Measurements from ENCODE around the gene KCTD14. TPM values are rescaled to one million over a fixed set of nuclear protein-coding genes. Genes with fewer than 3 reads are reported as not detected.
A peak's percentile ranks its signal among the peaks of the same experiment; 100 is the strongest.

The KCTD14 gene
- total RNA-seq, 1 donor, result 4.3 TPM

DNA sequence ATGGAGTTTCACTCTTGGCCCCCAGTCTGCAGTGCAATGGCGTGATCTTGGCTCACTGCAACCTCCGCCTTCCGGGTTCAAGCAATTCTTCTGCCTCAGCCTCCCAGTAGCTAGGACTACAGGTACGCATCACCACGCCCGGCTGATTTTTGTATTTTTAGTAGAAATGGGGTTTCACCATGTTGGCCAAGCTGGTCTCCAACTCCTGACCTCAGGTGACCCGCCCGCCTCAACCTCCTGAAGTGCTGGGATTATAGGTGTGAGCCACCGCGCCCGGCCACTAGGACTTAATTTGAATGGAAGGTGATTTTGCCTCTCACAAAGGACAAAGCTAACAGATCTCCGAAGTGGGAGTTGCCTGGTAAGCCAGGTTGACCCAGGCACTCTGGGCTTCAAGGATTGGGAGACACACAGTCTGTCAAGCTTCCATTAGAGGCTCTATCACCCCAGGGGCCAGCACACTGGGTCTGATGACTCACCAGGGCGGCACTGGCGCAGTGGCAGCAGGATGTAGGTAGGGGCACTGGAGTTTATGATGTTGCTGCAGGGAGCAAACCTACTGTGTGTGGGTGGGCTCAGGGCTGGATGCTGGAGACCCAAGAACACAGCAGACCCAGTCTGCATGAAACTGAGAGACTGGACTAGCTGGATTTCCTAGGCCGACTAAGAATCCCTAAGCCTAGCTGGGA, 17.8 kb upstream of the KCTD14 start:
- no peak overlapping the region for H3K4me3 ChIP-seq (ENCODE audit: low read depth, low read length)
- DNase-seq (ENCODE audit: low read depth), result no peak

DNA sequence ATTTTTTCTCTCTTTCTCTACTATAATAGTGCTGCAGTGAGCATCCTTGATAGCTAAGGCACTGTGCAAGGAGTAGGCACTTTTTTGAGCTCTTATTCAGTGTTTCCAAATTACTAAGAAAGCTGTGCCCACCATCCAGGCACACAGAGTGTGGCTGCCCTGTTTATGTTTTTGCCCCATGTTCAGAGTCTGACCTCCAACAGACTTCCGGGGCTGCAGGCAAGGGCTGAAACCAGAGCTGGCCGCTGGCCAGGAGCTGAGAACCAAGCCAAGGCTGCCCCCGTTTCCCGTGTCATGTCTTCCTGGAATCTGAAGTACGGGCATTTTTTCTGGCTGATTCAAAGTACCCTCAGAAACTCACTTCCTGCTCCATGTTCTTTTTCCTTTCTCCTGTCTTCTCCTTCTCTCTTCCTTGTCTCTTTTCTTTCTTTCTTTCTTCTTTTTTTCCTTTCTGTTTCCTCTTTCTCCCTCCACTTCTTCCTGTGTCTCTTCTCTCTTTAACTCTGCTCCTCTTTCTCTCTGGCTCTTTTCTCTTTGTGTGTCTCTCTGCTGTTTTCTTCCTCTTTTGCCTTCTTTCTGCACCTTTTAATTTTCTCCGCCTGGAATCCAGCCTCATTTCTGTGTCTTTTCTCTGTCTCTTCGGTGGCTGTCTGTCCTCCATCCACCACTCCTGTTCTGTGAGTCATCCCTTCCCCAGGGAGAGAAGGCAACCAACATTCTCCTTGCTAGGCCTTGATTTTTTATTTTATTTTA, 17.0 kb upstream of the KCTD14 start:
- peak; percentile 82 for DNase-seq (ENCODE audit: low read depth)
- TF ChIP-seq, protein P1, sequence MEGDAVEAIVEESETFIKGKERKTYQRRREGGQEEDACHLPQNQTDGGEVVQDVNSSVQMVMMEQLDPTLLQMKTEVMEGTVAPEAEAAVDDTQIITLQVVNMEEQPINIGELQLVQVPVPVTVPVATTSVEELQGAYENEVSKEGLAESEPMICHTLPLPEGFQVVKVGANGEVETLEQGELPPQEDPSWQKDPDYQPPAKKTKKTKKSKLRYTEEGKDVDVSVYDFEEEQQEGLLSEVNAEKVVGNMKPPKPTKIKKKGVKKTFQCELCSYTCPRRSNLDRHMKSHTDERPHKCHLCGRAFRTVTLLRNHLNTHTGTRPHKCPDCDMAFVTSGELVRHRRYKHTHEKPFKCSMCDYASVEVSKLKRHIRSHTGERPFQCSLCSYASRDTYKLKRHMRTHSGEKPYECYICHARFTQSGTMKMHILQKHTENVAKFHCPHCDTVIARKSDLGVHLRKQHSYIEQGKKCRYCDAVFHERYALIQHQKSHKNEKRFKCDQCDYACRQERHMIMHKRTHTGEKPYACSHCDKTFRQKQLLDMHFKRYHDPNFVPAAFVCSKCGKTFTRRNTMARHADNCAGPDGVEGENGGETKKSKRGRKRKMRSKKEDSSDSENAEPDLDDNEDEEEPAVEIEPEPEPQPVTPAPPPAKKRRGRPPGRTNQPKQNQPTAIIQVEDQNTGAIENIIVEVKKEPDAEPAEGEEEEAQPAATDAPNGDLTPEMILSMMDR (IDR thresholded peaks at IDR 0.05; ENCODE audit: insufficient read depth, low read depth, low read length), result no peak
- no peak overlapping the region for H3K4me3 ChIP-seq (ENCODE audit: low read depth, low read length)

More for the DNA sequence above, 17.8 kb upstream of the KCTD14 start:
- TF ChIP-seq, protein P1 (IDR thresholded peaks at IDR 0.05; ENCODE audit: insufficient read depth, low read depth, low read length), result no peak

DNA sequence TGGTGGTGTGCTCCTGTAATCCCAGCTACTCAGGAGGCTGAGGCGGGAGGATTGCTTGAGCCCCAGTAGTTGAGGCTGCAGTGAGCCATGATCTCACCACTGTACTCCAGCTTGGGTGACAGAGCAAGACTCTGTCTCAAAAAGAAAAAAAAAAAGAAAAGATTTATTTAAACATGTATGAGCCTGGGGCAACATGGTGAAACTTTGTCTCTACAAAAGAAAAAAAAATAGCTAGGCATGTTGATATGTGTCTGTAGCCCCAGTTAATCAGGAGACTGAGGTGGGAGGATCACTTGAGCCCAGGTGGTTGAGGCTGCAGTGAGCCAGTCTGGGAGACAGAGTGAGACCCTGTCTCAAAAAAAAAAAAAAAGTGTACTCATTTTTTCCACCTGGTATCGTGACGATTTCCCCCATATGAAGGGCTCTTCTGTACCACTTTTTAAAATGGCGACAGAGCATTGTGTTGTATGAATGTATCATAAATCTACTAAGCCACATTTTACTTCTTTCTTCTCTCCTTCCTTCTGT, 16.4 kb upstream of the KCTD14 start:
- H3K4me3 ChIP-seq (ENCODE audit: low read depth, low read length), result no peak overlapping the region
- DNase-seq (ENCODE audit: low read depth), result no peak
- TF ChIP-seq, protein P1 (IDR thresholded peaks at IDR 0.05; ENCODE audit: insufficient read depth, low read depth, low read length), result no peak

DNA sequence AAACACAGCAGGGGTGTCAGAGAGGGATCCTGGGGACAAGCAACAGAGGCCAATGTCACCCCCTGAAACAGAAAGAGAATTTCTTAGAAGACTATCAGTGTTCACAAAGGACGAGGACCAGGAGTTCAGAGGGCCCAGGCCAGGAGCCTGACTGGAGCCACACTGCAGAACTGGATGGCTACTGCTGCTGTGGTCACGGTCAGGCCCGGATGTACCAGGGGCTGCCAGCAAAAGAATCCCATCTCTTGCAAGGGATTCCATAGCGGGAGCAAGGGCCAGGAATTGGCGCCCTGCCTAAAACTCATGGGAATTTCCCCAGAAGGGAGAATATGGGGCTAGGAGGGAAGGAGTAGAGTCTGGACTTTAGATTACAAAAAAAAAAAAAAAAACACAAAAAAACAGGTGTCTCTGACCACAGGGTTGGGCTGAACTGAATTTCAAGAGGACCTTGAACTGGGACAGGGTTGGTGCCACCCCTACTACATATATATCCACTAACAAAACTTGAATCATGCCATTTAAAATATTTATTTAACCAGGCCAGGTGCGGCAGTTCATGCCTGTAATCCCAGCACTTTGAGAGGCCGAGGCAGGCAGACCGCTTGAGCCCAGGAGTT, 15.7 kb upstream of the KCTD14 start:
- no peak for DNase-seq (ENCODE audit: low read depth)
- TF ChIP-seq, protein P1 (IDR thresholded peaks at IDR 0.05; ENCODE audit: insufficient read depth, low read depth, low read length), result no peak
- no peak overlapping the region for H3K4me3 ChIP-seq (ENCODE audit: low read depth, low read length)

DNA sequence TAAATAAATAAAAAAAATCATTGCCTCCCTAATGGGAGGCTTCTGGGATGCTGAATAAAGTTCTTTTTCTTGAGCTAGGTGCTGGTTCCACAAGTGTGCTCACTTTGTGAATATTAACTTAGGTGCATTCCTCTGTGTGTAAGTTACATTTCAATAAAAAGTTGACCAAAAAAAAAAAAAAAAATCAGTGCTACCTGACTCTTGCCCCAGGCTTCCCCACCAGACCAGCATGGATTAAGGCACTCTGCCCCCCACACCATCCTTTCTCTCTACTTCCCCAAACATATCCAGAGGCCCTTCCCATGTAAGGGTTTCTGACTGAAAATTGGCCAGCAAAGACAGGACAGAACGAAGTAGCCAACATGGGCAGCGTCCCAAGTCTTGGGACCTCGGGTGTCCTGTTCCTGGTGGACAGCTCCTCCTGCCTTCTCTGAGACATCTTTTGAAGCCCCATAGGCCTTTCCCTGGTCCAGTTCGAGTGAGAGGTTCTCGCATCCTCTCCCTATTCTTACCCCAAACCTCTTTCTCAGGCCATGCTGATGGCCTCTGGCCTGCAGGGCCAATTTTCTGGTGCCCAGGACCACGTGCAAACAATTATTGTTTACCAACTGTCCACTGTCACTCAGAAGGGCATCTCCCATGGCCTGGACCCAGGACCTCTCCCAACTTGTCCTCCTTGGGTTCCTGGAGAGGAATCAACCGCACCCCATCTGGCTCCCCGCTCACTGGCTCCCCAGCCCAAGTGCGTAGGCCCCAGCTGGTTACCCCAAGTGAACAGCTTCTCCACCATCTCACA, 14.9 kb upstream of the KCTD14 start:
- no peak overlapping the region for H3K4me3 ChIP-seq (ENCODE audit: low read depth, low read length)
- no peak for DNase-seq (ENCODE audit: low read depth)
- TF ChIP-seq, protein P1 (IDR thresholded peaks at IDR 0.05; ENCODE audit: insufficient read depth, low read depth, low read length), result no peak

DNA sequence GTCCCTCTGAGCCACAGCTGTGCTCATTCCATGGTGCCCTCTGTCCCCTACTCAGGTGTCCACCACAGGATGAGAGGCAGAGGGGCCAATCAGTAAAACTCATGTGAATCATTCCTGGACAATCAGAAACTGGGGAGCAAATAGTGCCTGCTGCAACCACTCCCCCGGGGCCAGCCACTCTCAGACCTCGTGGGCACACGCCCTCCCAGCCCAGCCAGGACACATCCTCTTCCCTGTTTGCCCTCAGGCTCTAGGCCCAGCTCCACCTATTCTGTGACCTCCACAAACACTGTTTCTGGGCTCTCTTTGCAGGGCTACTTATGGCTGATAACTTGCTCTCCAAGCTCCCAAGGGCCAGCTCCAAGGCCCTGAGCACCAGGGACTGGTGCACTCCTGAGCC, 14.0 kb upstream of the KCTD14 start:
- no peak for DNase-seq (ENCODE audit: low read depth)
- H3K4me3 ChIP-seq (ENCODE audit: low read depth, low read length), result no peak overlapping the region
- TF ChIP-seq, protein P1 (IDR thresholded peaks at IDR 0.05; ENCODE audit: insufficient read depth, low read depth, low read length), result no peak

Data from fibroblast of villous mesenchyme (primary cell).